Ovary (tissue), 10 donors: ENCODE data around the gene CROCC2. TPM values are rescaled to one million over a fixed set of nuclear protein-coding genes. Genes with fewer than 3 reads are reported as not detected.

Source experiments
- DNase-seq, 5 donors: peaks; one replicate each; pipeline ENCODE4 v3.0.0-alpha.2; 2019 to 2020
- H3K27ac ChIP-seq, 2 donors: fragments of 200-600 bp; one replicate each; pipeline versions ENCODE4 v1.5.1 to v1.8.0; 2019 to 2022
- H3K27me3 ChIP-seq: fragments of 200-600 bp; one replicate; pipeline ENCODE4 v1.8.0; 2022
- H3K36me3 ChIP-seq: fragments of 200-600 bp; sonication (generic); one replicate; pipeline ENCODE4 v1.5.1; 2019
- H3K4me1 ChIP-seq: one replicate; pipeline ENCODE4 v1.8.1; 2013; ENCODE audit warnings: mild to moderate bottlenecking, moderate library complexity; ENCODE audit not compliant: insufficient read depth
- H3K4me3 ChIP-seq: fragments of 200-600 bp; sonication (generic); one replicate; pipeline ENCODE4 v1.5.1; 2017
- H3K9me3 ChIP-seq, 2 donors: fragments of 200-600 bp in 1 of 2; sonication (generic) in 1 of 2; one replicate each; pipeline versions ENCODE4 v1.5.1 to v1.8.1; 2013 to 2019; ENCODE audit warnings: mild to moderate bottlenecking in 1 of 2, moderate library complexity in 1 of 2
- EP300 ChIP-seq: sonication (generic); formaldehyde crosslinking; IDR thresholded peaks from one replicate; pipeline ENCODE4 v1.6.1; 2017; ENCODE audit warnings: antibody characterized with exemption
- POLR2A ChIP-seq: fragments of 450-650 bp; IDR thresholded peaks from one replicate; pipeline ENCODE4 v1.6.1; 2017; ENCODE audit warnings: antibody characterized with exemption, mild to moderate bottlenecking, moderate library complexity
- WGBS, 3 donors: extraction: QIAGEN DNeasy Blood & Tissue Kit in 1 of 3; methylation state at CpG; one replicate each; pipeline versions ENCODE4 v1.1.5 to v1.1.7; 2013 to 2017; 5-methylcytosine and 5-hydroxymethylcytosine counted together
- intact Hi-C, 4 donors: fragments of 100-400 bp; cut with DNase I; formaldehyde crosslinking; loops; one replicate each; pipeline versions ENCODE4 v1.11.0 to v1.15.1; 2022 to 2023
- long read RNA-seq, 3 donors: library from polyadenylated mRNA in 2 of 3; unstranded in 2 of 3; transcript quantifications; one replicate each; pipeline ENCODE4 v2.0.0 and lab custom pipeline, GENCODE V29; 2021 to 2026
- polyA plus RNA-seq, 2 donors: library from polyadenylated mRNA; stranded (reverse); fragments of 200-250 nt in 1 of 2; fragments of 350-450 nt in 1 of 2; fragmentation: Illumina TruSeq in 1 of 2; extraction: RNeasy Lipid Tissue Mini Kit (QIAGEN cat#74804) in 1 of 2; gene quantifications; one replicate each; pipeline ENCODE4 v1.2.3, GENCODE V29; 2013 to 2014
- total RNA-seq, 7 donors: library from RNA; depleted of rRNA in 2 of 7; stranded (reverse); fragments of >200 nt in 2 of 7; fragmentation: NEBNext Ultra II Directional in 3 of 7; extraction: Animal tissue kit (Norgen Biotek cat#: 25700) in 3 of 7; gene quantifications; one replicate each; pipeline versions ENCODE4 v1.1.0 to v1.2.4, GENCODE V29; 2016 to 2023
- TF ChIP-seq, protein P1 (sequence below), 3 donors: fragments of 450-650 bp in 2 of 3; fragments of 200-600 bp in 1 of 3; IDR thresholded peaks; one replicate each; pipeline versions ENCODE4 v1.5.1 to v1.8.0; 2016 to 2022; ENCODE audit warnings: antibody characterized with exemption in 3 of 3, mild to moderate bottlenecking in 1 of 3
- donor health status: DM: no; HTN: no; CAD: no; lungs with moderate emphysema.
- donor health status: DM: no; HTN: no; CAD: no.
- donor health status: Bipolar disorder and iron deficiency.
- donor health status: DM: yes; HTN: yes; CAD: no.
- donor health status: DM: no; HTN: no; CAD: no.
- donor health status: DM: yes; HTN: yes; CAD: no.

Gene CROCC2
- total RNA-seq (1 to 10 TPM in 5 of 7 donors, under 1 TPM in 2; 0.15 to 6.1 (median 1.6) TPM), polyA plus RNA-seq (under 1 TPM in 1 of 2 donors, not detected in 1; 0.18 TPM)
- long read RNA-seq, donor 1, result 0 reads
- long read RNA-seq, donor 2, result 0 reads
- long read RNA-seq, donor 3, partial matches to known transcripts, result 0 of 4 reads
- long read RNA-seq, donor 3, other reads (novel, unspliced or antisense), result 4 of 4 reads

DNA sequence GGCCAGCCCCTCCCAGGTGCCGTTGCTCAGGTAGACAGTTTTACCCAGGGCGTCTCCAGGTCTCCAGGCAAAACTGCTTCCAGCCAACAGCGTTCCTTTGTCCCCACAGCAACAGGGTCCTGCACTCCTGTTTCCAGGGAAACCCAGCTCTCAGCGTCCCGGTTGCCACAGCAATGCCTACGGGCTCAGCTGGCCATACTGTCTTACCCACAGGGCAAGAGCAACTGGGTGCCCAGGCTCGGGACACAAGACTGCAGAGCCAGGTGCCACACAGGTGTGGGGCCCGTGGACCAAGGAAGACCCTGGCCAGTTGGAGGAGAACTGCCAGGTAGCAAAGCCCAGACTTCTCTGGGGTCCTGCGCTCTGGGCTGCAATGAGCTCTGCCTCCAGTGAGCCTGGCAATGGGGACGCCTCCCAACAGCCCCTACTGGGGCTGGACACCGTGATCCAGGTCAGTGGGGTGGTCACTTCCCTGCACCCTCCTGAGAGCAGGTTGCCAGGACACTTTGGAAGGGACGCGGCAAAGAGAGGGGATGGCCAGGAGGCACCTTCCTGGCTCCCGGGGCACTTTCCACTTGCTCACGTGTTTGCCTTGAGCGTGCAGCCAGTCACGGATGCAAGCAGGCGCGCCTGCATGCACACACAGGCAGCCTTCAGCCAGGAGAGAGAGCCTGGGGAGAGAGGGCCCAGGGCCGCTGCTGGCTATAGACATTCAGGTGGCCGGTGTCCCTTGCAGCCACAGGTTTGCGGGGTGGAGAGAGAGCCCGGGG is at the start of gene CROCC2:
TSS of gene CROCC2 (plus strand) at position 196 of the 770 bp plus-strand sequence. CDS start at position 374, 178 bp downstream.
- H3K9me3 ChIP-seq, result no peaks in the 10 kb centered on the region
- DNase-seq, result peak in 1 of 5 donors; percentile 5
- H3K27me3 ChIP-seq, result no peaks in the 10 kb centered on the region
- no peaks in the 10 kb centered on the region for H3K36me3 ChIP-seq
- TF ChIP-seq, protein P1, sequence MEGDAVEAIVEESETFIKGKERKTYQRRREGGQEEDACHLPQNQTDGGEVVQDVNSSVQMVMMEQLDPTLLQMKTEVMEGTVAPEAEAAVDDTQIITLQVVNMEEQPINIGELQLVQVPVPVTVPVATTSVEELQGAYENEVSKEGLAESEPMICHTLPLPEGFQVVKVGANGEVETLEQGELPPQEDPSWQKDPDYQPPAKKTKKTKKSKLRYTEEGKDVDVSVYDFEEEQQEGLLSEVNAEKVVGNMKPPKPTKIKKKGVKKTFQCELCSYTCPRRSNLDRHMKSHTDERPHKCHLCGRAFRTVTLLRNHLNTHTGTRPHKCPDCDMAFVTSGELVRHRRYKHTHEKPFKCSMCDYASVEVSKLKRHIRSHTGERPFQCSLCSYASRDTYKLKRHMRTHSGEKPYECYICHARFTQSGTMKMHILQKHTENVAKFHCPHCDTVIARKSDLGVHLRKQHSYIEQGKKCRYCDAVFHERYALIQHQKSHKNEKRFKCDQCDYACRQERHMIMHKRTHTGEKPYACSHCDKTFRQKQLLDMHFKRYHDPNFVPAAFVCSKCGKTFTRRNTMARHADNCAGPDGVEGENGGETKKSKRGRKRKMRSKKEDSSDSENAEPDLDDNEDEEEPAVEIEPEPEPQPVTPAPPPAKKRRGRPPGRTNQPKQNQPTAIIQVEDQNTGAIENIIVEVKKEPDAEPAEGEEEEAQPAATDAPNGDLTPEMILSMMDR (IDR thresholded peaks at IDR 0.05), result no peak
- no peak for TF ChIP-seq POLR2A
- no peak for TF ChIP-seq EP300
- WGBS, 3 donors, result 55 to 64% (median 59%) methylated on average over 21 to 23 of the region's 23 CpGs
- H3K4me1 ChIP-seq, result no peaks in the 10 kb centered on the region
- intact Hi-C loops, result no loop called here
- H3K4me3 ChIP-seq, result no peak within 1 kb of the TSS
- no peak within 1 kb of the TSS for H3K27ac ChIP-seq

DNA sequence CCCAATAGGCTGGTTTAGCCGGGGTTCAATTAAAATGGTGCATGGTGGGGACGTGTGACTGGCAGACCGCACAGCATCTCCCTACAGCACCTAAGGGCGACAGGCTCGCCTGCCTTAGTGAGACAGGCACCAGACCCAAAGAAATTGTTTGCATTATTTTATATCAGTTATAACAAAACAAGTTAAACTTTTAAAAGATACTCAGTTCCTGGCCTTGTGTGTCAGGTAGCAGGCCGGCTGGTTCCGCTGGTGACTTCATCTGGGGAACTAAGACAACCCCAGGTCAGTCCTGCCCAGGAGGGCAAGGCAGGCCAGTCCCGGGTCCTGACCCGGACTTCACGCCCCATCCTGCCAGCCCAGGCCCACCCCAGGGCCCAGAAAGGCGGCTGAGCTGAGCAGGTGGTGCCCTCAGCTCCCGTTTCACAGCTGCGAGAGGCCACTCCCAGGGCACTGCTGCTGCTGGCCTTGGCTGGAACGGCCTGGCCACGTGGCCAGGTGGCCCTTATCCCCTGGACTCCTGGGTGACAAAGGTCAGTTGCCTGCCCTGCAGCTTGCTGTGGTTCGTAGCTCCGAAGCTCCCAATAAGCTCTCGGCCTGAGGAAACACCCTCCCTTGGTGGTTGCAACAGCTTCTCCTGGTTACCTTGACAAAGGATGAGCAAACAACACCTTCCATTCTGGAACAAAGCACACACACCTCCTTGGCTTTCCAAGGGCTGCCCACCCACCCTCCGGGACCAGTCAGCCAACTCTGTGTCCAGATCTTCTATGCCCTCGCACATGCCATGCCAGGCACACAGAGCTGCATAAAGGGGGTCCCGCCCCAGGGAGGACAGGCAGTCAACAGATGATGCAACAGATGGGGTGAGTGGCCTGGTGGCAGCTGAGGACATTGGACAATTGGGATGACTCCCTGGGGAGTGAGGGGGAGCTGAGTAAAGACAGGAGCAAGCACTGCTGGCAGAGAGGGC is 48.8 kb upstream of the CROCC2 start:
- 75 to 79% (median 79%) methylated on average over 21 of the region's 21 CpGs for WGBS, 3 donors
- H3K36me3 ChIP-seq, result no peaks in the 10 kb centered on the region
- H3K4me1 ChIP-seq, result no peaks in the 10 kb centered on the region
- intact Hi-C loops, result loop anchor here in 2 of 4 donors (10.0 kb wide), 1 partner anchor 797 kb away; no protein-coding TSS in a partner anchor
- DNase-seq, result peak in 1 of 5 donors; percentile 25
- TF ChIP-seq, protein P1 (IDR thresholded peaks at IDR 0.05), result no peak
- no peak for TF ChIP-seq POLR2A
- no peak for TF ChIP-seq EP300
- H3K27me3 ChIP-seq, result no peaks in the 10 kb centered on the region
- H3K9me3 ChIP-seq, result no peaks in the 10 kb centered on the region
- no peak overlapping the region for H3K4me3 ChIP-seq
- no peak overlapping the region for H3K27ac ChIP-seq

DNA sequence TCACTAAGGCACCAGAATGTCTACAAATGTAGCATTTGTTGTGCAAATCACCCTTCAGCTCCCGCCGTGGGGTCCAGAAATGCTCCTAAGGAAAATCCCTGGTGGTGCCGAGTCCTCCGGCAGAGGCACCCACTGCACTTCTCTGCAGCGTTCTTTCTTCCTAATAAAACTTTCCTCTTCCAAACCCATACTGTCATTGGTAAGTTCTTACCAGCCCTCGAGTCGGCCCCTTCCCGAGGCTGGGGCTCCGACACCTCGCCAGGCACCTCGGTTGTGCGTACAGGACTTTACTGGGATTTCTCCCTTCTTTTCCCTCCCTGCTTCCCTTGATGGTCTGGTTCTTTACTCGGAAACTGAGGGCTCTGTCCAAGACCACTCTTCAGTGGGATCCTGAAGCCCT is 47.8 kb upstream of the CROCC2 start:
- H3K27me3 ChIP-seq, result no peaks in the 10 kb centered on the region
- no peak for DNase-seq
- H3K4me3 ChIP-seq, result no peak overlapping the region
- intact Hi-C loops, result loop anchor here in 2 of 4 donors (10.0 kb wide), 1 partner anchor 796 kb away; no protein-coding TSS in a partner anchor
- H3K4me1 ChIP-seq, result no peaks in the 10 kb centered on the region
- H3K36me3 ChIP-seq, result no peaks in the 10 kb centered on the region
- no peaks in the 10 kb centered on the region for H3K9me3 ChIP-seq
- 86 to 93% (median 93%) methylated on average over 13 of the region's 13 CpGs for WGBS, 3 donors
- no peak overlapping the region for H3K27ac ChIP-seq
- TF ChIP-seq, protein P1 (IDR thresholded peaks at IDR 0.05), result no peak
- TF ChIP-seq EP300 (no peak), POLR2A (no peak)

DNA sequence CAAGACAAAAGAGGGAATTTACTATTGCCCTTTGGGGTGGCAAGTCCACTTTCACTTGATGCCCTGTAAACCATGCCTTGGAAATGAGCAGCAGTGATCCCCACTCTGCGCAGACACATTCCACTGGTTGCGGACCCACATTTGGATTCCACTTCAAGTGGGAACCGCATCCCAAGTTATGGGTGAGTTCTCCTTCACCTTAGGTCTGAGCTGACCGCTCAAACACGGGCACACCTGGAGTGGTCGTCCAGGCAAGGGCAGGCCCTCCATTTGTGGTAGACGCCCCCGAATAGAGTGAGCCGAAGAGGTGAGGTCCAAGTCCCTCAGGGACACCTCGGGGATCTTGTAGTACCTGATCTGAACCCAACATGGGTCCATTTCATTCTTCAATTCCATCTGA is 47.3 kb upstream of the CROCC2 start:
- intact Hi-C loops, result loop anchor here in 2 of 4 donors (10.0 kb wide), 1 partner anchor 796 kb away; no protein-coding TSS in a partner anchor
- 90 to 94% (median 91%) methylated on average over 10 of the region's 10 CpGs for WGBS, 3 donors

More for the DNA sequence above, 47.3 kb upstream of the CROCC2 start:
- no peaks in the 10 kb centered on the region for H3K4me1 ChIP-seq
- no peaks in the 10 kb centered on the region for H3K27me3 ChIP-seq
- no peaks in the 10 kb centered on the region for H3K36me3 ChIP-seq
- H3K27ac ChIP-seq, result no peak overlapping the region
- no peaks in the 10 kb centered on the region for H3K9me3 ChIP-seq
- TF ChIP-seq, protein P1 (IDR thresholded peaks at IDR 0.05), result no peak
- TF ChIP-seq POLR2A (no peak), EP300 (no peak)
- H3K4me3 ChIP-seq, result no peak overlapping the region
- no peak for DNase-seq
